Esophagus (tissue), 2 donors: ENCODE data around the gene CTBP1. TPM values are rescaled to one million over a fixed set of nuclear protein-coding genes. Genes with fewer than 3 reads are reported as not detected.

ENCODE experiments used
- H3K27ac ChIP-seq, 2 donors: one replicate each; pipeline ENCODE4 v1.5.1; 2013; ENCODE audit warnings: low read depth in 2 of 2, mild to moderate bottlenecking in 2 of 2, inconsistent platforms in 1 of 2, low read length in 1 of 2, moderate library complexity in 1 of 2
- H3K27me3 ChIP-seq, 2 donors: one replicate each; pipeline ENCODE4 v1.6.1; 2013; ENCODE audit warnings: low read length in 2 of 2, control low read depth in 1 of 2, mild to moderate bottlenecking in 1 of 2; ENCODE audit not compliant: insufficient read depth in 2 of 2, control insufficient read depth in 1 of 2
- H3K36me3 ChIP-seq, 2 donors: one replicate each; pipeline ENCODE4 v1.6.1; 2013; ENCODE audit warnings: low read length in 1 of 2; ENCODE audit not compliant: control insufficient read depth in 2 of 2, insufficient read depth in 2 of 2
- H3K4me1 ChIP-seq, 2 donors: one replicate each; pipeline ENCODE4 v1.6.1; 2013; ENCODE audit warnings: low read length in 1 of 2; ENCODE audit not compliant: control insufficient read depth in 2 of 2, insufficient read depth in 2 of 2
- H3K4me3 ChIP-seq, 2 donors: one replicate each; pipeline ENCODE4 v1.5.1; 2013; ENCODE audit warnings: low read length in 2 of 2, mild to moderate bottlenecking in 2 of 2, low read depth in 1 of 2, moderate library complexity in 1 of 2
- H3K9me3 ChIP-seq, 2 donors: one replicate each; pipeline ENCODE4 v1.6.1; 2013; ENCODE audit warnings: mild to moderate bottlenecking in 2 of 2, low read depth in 1 of 2, low read length in 1 of 2, moderate library complexity in 1 of 2; ENCODE audit not compliant: control insufficient read depth in 2 of 2, insufficient read depth in 1 of 2
- WGBS, 2 donors: extraction: QIAGEN DNeasy Blood & Tissue Kit; methylation state at CpG; one replicate each; pipeline ENCODE4 v1.1.7; 2013; 5-methylcytosine and 5-hydroxymethylcytosine counted together
- polyA plus RNA-seq, 2 donors: library from polyadenylated mRNA; stranded (reverse); fragments of 200-250 nt; gene quantifications; one replicate each; pipeline ENCODE4 v1.2.3, GENCODE V29; 2013
- donor health status: healthy with polysubstance abuse.
- donor health status: Bipolar disorder and iron deficiency.

Gene CTBP1
- polyA plus RNA-seq, 2 donors: 71.7 to 87.2 TPM

GRCh38 chr4:1183985-1184773 lies 64.8 kb downstream of the CTBP1 start:
- H3K9me3 ChIP-seq: no peaks in the 10 kb centered on the region
- H3K4me3 ChIP-seq: no peak overlapping the region
- H3K36me3 ChIP-seq: no peaks in the 10 kb centered on the region
- H3K27ac ChIP-seq: no peak overlapping the region
- WGBS, 2 donors: 61 to 62% methylated on average over 6 of the region's 6 CpGs
- H3K4me1 ChIP-seq: no peaks in the 10 kb centered on the region
- no peaks in the 10 kb centered on the region for H3K27me3 ChIP-seq

- no peaks in the 10 kb centered on the region for H3K27me3 ChIP-seq
Measured at GRCh38 chr4:1182313-1182712, 66.6 kb downstream of the CTBP1 start.

DNA sequence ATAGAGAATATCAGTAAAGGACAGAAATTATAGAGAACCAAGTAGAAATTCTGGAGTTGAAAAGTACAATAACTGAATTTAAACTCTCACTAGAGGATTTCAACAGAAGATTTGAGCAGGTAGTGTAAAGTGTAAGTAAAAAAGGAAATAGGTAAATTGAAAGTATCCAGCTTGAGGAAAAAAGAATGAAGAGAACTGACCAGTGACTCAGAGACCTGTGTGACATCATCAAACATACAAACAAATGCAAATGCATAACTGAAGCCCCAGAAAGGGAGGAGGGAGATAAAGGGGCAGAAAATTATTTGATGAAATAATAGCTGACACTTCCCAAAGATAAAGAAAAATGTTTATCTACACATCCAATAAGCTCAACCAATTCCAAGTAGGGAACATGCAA lies 68.3 kb downstream of the CTBP1 start:
- Histone ChIP-seq H3K36me3 (no peaks in the 10 kb centered on the region), H3K27ac (no peak overlapping the region), H3K27me3 (no peaks in the 10 kb centered on the region), H3K9me3 (no peaks in the 10 kb centered on the region), H3K4me1 (peaks cover 3 to 16% of the 10 kb centered on the region in 2 donors), H3K4me3 (no peak overlapping the region)

More at GRCh38 chr4:1182313-1182712, 66.6 kb downstream of the CTBP1 start:
- H3K4me3 ChIP-seq: no peak overlapping the region
- no peaks in the 10 kb centered on the region for H3K36me3 ChIP-seq
- peaks cover 0 to 10% of the 10 kb centered on the region in 2 donors for H3K4me1 ChIP-seq
- H3K9me3 ChIP-seq: no peaks in the 10 kb centered on the region
- no peak overlapping the region for H3K27ac ChIP-seq

DNA sequence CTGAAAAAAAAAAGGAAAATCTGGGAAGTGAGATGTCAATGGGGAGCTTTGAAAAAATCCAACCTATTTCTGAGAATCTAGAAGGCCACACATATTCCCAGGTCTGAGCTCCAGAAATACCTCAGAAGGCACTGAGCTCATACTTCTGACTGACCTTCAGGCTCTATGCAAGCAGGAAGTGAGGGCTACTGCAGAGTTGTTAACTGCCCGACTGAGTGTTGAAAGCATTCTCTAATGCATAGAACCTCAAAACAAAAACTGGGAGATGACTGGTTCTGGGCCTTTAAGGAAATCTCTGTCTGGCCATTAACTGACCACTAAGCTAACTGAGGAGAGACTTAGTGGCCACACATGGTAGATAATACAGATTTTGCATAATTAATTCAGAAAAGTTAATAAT lies 69.0 kb downstream of the CTBP1 start:
- WGBS, 2 donors: 94 to 95% methylated on average over 1 of the region's 1 CpG
- Histone ChIP-seq H3K9me3 (no peaks in the 10 kb centered on the region), H3K36me3 (no peaks in the 10 kb centered on the region), H3K27me3 (no peaks in the 10 kb centered on the region), H3K4me1 (peaks cover 3 to 16% of the 10 kb centered on the region in 2 donors), H3K27ac (no peak overlapping the region), H3K4me3 (no peak overlapping the region)

GRCh38 chr4:1179089-1179441 lies 69.9 kb downstream of the CTBP1 start:
- no peaks in the 10 kb centered on the region for H3K27me3 ChIP-seq
- H3K4me1 ChIP-seq: peaks cover 3 to 16% of the 10 kb centered on the region in 2 donors
- H3K27ac ChIP-seq: no peak overlapping the region
- no peaks in the 10 kb centered on the region for H3K36me3 ChIP-seq
- H3K4me3 ChIP-seq: no peak overlapping the region
- no peaks in the 10 kb centered on the region for H3K9me3 ChIP-seq
- 64 to 79% methylated on average over 7 of the region's 7 CpGs for WGBS, 2 donors

- 86 to 87% methylated on average over 11 of the region's 11 CpGs for WGBS, 2 donors
- Histone ChIP-seq H3K36me3 (no peaks in the 10 kb centered on the region), H3K9me3 (no peaks in the 10 kb centered on the region), H3K27ac (no peak overlapping the region), H3K27me3 (no peaks in the 10 kb centered on the region), H3K4me3 (no peak overlapping the region), H3K4me1 (peaks cover 3 to 16% of the 10 kb centered on the region in 2 donors)
Measured at GRCh38 chr4:1178300-1179088, 70.4 kb downstream of the CTBP1 start.

- Histone ChIP-seq H3K4me3 (no peak overlapping the region), H3K27me3 (no peaks in the 10 kb centered on the region), H3K27ac (peak overlapping the region; percentile 37 to 50), H3K9me3 (no peaks in the 10 kb centered on the region), H3K36me3 (no peaks in the 10 kb centered on the region), H3K4me1 (peaks cover 4 to 20% of the 10 kb centered on the region in 2 donors)
- WGBS, 2 donors: 49 to 57% methylated on average over 26 to 28 of the region's 28 CpGs
Measured at GRCh38 chr4:1177274-1178141, 71.4 kb downstream of the CTBP1 start.

DNA sequence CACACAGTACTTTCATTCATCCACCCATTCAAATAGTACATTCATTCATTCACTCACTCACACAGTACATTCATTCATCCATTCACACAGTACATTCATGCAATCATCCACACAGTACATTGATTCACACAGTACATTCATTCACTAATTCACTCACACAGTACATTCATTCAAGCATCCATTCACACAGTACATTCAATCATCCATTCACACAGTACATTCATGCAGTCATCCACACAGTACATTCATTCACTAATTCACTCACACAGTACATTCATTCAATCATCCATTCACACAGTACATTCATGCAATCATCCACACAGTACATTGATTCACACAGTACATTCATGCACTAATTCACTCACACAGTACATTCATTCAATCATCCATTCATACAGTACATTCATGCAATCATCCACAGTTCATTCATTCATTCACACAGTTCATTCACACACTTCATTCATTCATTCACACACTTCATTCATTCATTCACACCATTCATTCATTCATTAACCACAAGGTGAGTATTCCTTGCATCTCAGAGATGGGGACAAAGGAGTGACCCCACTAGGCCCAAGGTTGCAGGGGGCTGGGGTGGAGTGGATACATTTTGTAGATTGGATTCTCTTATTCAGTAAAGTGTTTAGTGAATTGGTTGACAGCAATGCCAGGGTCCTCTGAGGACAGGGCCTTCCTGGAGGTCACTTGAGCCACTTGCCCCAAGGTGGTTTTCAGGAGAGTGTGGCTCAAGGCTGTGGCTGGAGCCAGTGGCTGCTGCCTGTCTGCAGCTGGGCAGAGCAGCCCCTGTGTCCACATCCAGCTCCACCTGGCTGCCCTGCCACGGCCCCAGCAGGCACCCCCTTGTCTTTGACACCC lies 72.3 kb downstream of the CTBP1 start:
- no peaks in the 10 kb centered on the region for H3K27me3 ChIP-seq
- H3K9me3 ChIP-seq: no peaks in the 10 kb centered on the region
- no peak overlapping the region for H3K4me3 ChIP-seq
- 23 to 53% methylated on average over 1 of the region's 1 CpG for WGBS, 2 donors
- H3K36me3 ChIP-seq: no peaks in the 10 kb centered on the region
- H3K4me1 ChIP-seq: peaks cover 6 to 26% of the 10 kb centered on the region in 2 donors
- peak overlapping the region in 1 of 2 donors; percentile 37 for H3K27ac ChIP-seq
